ENCODE measurements around the gene KMO. TPM values are rescaled to one million over a fixed set of nuclear protein-coding genes. Genes with fewer than 3 reads are reported as not detected.

Gene KMO
- total and polyA plus RNA-seq, 2 donors (not counting 3 experiments of a cell fraction or from before 2014, with no cell fraction given): not detected

GRCh38 chr1:241582921-241583321, 50.7 kb downstream of the KMO start:
- DNase-seq (ENCODE audit: low read depth, low spot score) (no peak), FAIRE-seq (no peak)
- H3K4me3 ChIP-seq (replicated peaks in 1 of 3; ENCODE audit: insufficient read depth in 1 of 3, low read depth in 1 of 3, low read length in 3 of 3): no peak overlapping the region
- no peak overlapping the region for H2AFZ ChIP-seq (ENCODE audit: low read depth, low read length)
- no peaks in the 10 kb centered on the region for H3K9me1 ChIP-seq (replicated peaks; ENCODE audit: control insufficient read depth, extremely low read depth, insufficient read depth, low read length)
- no peaks in the 10 kb centered on the region for H3K4me1 ChIP-seq (ENCODE audit: control insufficient read depth, extremely low read depth, insufficient read depth, low read length)
- no peak overlapping the region for H3K9ac ChIP-seq (replicated peaks; ENCODE audit: extremely low read depth, insufficient read depth, low read length)
- intact Hi-C loops (cut with micrococcal nuclease) (no loop called here), dilution Hi-C loops (cut with MboI; ENCODE audit: extremely low pct_ligation_motif_present, low sequenced_read_pairs) (no loop called here)
- H3K4me2 ChIP-seq (ENCODE audit: insufficient read depth, low read length): no peak overlapping the region
- H3K36me3 ChIP-seq (ENCODE audit: control insufficient read depth in 2 of 2, extremely low read depth in 1 of 2, insufficient read depth in 2 of 2, low read length in 2 of 2): no peaks in the 10 kb centered on the region
- no peaks in the 10 kb centered on the region for H3K79me2 ChIP-seq (ENCODE audit: control insufficient read depth, insufficient read depth, low read length)
- CTCF ChIA-PET: interaction anchor here (0.8 kb wide), 1 partner anchor 28 kb away, joined by 3 read pairs; no protein-coding TSS in a partner anchor
- TF ChIP-seq MYC (IDR thresholded peaks at IDR 0.05; ENCODE audit: low read depth, low read length) (no peak), JUN (IDR thresholded peaks at IDR 0.05; ENCODE audit: borderline replicate concordance, insufficient read depth, insufficient read length, low read depth) (no peak), FOS (IDR thresholded peaks at IDR 0.05; ENCODE audit: borderline replicate concordance, insufficient read depth, low read length) (no peak), POLR2AphosphoS5 (IDR thresholded peaks at IDR 0.05; ENCODE audit: insufficient read depth, low read depth, low read length) (no peak), CTCF (IDR thresholded peaks at IDR 0.05; ENCODE audit: extremely low read depth in 1 of 2, insufficient read depth in 1 of 2, low read depth in 1 of 2, low read length in 2 of 2) (no peak), POLR2A (IDR thresholded peaks at IDR 0.05; ENCODE audit: low read depth, low read length) (no peak), EZH2 (IDR thresholded peaks at IDR 0.05; ENCODE audit: borderline replicate concordance, low read depth, low read length, severe bottlenecking) (no peak), MAX (IDR thresholded peaks at IDR 0.05; ENCODE audit: insufficient read depth, insufficient read length) (no peak), GATA2 (IDR thresholded peaks at IDR 0.05; ENCODE audit: insufficient read depth, insufficient read length, low read depth, low read length) (no peak)
- H4K20me1 ChIP-seq (replicated peaks; ENCODE audit: control insufficient read depth, extremely low read depth, insufficient read depth, low read length): no peaks in the 10 kb centered on the region
- no TSS peak for BruUV-seq (replicated peaks)
- H3K27ac ChIP-seq (ENCODE audit: insufficient read depth, low read depth, low read length): no peak overlapping the region
- no peaks in the 10 kb centered on the region for H3K9me3 ChIP-seq (replicated peaks; ENCODE audit: control insufficient read depth, insufficient read depth, low read length)
- POLR2A ChIA-PET: no interaction called here
- H3K27me3 ChIP-seq (ENCODE audit: control insufficient read depth in 2 of 2, insufficient read depth in 2 of 2, low read length in 2 of 2): no peaks in the 10 kb centered on the region

Data from endothelial cell of umbilical vein (primary cell).